Testis (tissue), 3 donors: ENCODE results near the gene ERBB3. TPM values are rescaled to one million over a fixed set of nuclear protein-coding genes. Genes with fewer than 3 reads are reported as not detected.

Experiments used
- DNase-seq: peaks from one replicate; pipeline ENCODE4 v3.0.0-alpha.2; 2019
- H3K27ac ChIP-seq, 2 donors: fragments of 200-600 bp; sonication (generic); one replicate each; pipeline ENCODE4 v1.5.1; 2019
- H3K27me3 ChIP-seq: fragments of 200-600 bp; sonication (generic); one replicate; pipeline ENCODE4 v1.5.1; 2019
- H3K36me3 ChIP-seq: fragments of 200-600 bp; sonication (generic); one replicate; pipeline ENCODE4 v1.5.1; 2017; ENCODE audit warnings: low read depth; ENCODE audit errors: missing control alignments
- H3K4me1 ChIP-seq: fragments of 200-600 bp; sonication (generic); one replicate; pipeline ENCODE4 v1.5.1; 2019
- H3K4me3 ChIP-seq, 2 donors: fragments of 200-600 bp; sonication (generic); one replicate each; pipeline ENCODE4 v1.5.1; 2017 to 2019
- H3K9me3 ChIP-seq: fragments of 200-600 bp; sonication (generic); one replicate; pipeline ENCODE4 v1.5.1; 2017
- POLR2A ChIP-seq: fragments of 450-650 bp; IDR thresholded peaks from one replicate; pipeline ENCODE4 v1.6.1; 2017; ENCODE audit warnings: antibody characterized with exemption, mild to moderate bottlenecking, moderate library complexity
- WGBS, 2 donors: methylation state at CpG; one replicate each; pipeline ENCODE4 v1.1.5; 2018; 5-methylcytosine and 5-hydroxymethylcytosine counted together
- intact Hi-C: fragments of 100-400 bp; cut with DNase I; formaldehyde crosslinking; loops from one replicate; pipeline ENCODE4 v1.15.1; 2023; ENCODE audit warnings: low total_unique reads
- polyA plus RNA-seq: library from polyadenylated mRNA; stranded (reverse); fragments of 350-450 nt; fragmentation: Illumina TruSeq; extraction: RNeasy Lipid Tissue Mini Kit (QIAGEN cat#74804); gene quantifications from one replicate; pipeline ENCODE4 v1.2.3, GENCODE V29; 2014; ENCODE audit warnings: low read depth, low replicate concordance; ENCODE audit not compliant: insufficient read depth
- total RNA-seq, 2 donors: library from RNA; depleted of rRNA; stranded (reverse); fragments of >200 nt; gene quantifications; one replicate each; pipeline ENCODE4 v1.2.3, GENCODE V29; 2016
- TF ChIP-seq, protein P1 (sequence below), 3 experiments: fragments of 450-650 bp in 2 of 3; fragments of 200-600 bp in 1 of 3; sonication (generic) in 1 of 3; IDR thresholded peaks; one replicate each; pipeline ENCODE4 v1.5.1; 2016 to 2019; ENCODE audit warnings: antibody characterized with exemption in 3 of 3, mild to moderate bottlenecking in 2 of 3, moderate library complexity in 1 of 3

ERBB3 gene
- total and polyA plus RNA-seq, 3 donors from 2014 or later = 3.3 to 9.8 (median 6.1) TPM

- H3K27me3 ChIP-seq = no peaks in the 10 kb centered on the region
- H3K4me1 ChIP-seq = peaks cover 26% of the 10 kb centered on the region
- TF ChIP-seq POLR2A = no peak
- TF ChIP-seq, protein P1, sequence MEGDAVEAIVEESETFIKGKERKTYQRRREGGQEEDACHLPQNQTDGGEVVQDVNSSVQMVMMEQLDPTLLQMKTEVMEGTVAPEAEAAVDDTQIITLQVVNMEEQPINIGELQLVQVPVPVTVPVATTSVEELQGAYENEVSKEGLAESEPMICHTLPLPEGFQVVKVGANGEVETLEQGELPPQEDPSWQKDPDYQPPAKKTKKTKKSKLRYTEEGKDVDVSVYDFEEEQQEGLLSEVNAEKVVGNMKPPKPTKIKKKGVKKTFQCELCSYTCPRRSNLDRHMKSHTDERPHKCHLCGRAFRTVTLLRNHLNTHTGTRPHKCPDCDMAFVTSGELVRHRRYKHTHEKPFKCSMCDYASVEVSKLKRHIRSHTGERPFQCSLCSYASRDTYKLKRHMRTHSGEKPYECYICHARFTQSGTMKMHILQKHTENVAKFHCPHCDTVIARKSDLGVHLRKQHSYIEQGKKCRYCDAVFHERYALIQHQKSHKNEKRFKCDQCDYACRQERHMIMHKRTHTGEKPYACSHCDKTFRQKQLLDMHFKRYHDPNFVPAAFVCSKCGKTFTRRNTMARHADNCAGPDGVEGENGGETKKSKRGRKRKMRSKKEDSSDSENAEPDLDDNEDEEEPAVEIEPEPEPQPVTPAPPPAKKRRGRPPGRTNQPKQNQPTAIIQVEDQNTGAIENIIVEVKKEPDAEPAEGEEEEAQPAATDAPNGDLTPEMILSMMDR (IDR thresholded peaks at IDR 0.05) = peak in 1 of 3 experiments; percentile 37
- H3K9me3 ChIP-seq = no peaks in the 10 kb centered on the region
- peak within 1 kb of the TSS; percentile 80 for H3K4me3 ChIP-seq
- intact Hi-C loops = no loop called here
- no peaks in the 10 kb centered on the region for H3K36me3 ChIP-seq
- H3K27ac ChIP-seq = peak within 1 kb of the TSS; percentile 77 to 92
- peak; percentile 96 for DNase-seq
- WGBS, 2 donors = 0% methylated on average over 36 to 37 of the region's 37 CpGs
Observed at GRCh38 chr12:56152132-56152755, 72.3 kb downstream of the ERBB3 start, which contains the start of gene MYL6B. TSS of gene MYL6B (plus strand) at chr12:56152587. CDS start at chr12:56153919, 1,332 bp downstream.

Other genes with a start within 250 kb of the ERBB3 start
- 1 to 10 TPM; 1.3 TPM for gene MMP19, start 237.2 kb upstream of the ERBB3 start, total RNA-seq
- gene MMP19, start 237.2 kb upstream of the ERBB3 start, polyA plus RNA-seq = 6.5 TPM
- 10 to 100 TPM; 51.8 to 71.3 TPM for gene PYM1, start 152.3 kb upstream of the ERBB3 start, total RNA-seq
- 51.6 TPM for gene PYM1, start 152.3 kb upstream of the ERBB3 start, polyA plus RNA-seq
- 10 to 100 TPM; 28.9 to 40.4 TPM for gene DGKA, start 149.0 kb upstream of the ERBB3 start, total RNA-seq
- 40.3 TPM for gene DGKA, start 149.0 kb upstream of the ERBB3 start, polyA plus RNA-seq
- gene PMEL, start 114.1 kb upstream of the ERBB3 start, total RNA-seq = 10 to 100 TPM in 1 of 2 donors, 1 to 10 TPM in 1; 8.9 to 11.1 TPM
- gene PMEL, start 114.1 kb upstream of the ERBB3 start, polyA plus RNA-seq = 8.2 TPM
- 10 to 100 TPM; 16.5 to 20.3 TPM for gene CDK2, start 113.3 kb upstream of the ERBB3 start, total RNA-seq
- gene CDK2, start 113.3 kb upstream of the ERBB3 start, polyA plus RNA-seq = 19.8 TPM
- 100 to 1,000 TPM; 144 to 198 TPM for gene RAB5B, start 106.1 kb upstream of the ERBB3 start, total RNA-seq
- gene RAB5B, start 106.1 kb upstream of the ERBB3 start, polyA plus RNA-seq = 139 TPM
- gene SUOX, start 82.9 kb upstream of the ERBB3 start, total RNA-seq = 10 to 100 TPM in 1 of 2 donors, 1 to 10 TPM in 1; 9.5 to 14.3 TPM
- gene SUOX, start 82.9 kb upstream of the ERBB3 start, polyA plus RNA-seq = 14.1 TPM
- 10 to 100 TPM; 10.7 to 13.9 TPM for gene IKZF4, start 59.1 kb upstream of the ERBB3 start, total RNA-seq
- gene IKZF4, start 59.1 kb upstream of the ERBB3 start, polyA plus RNA-seq = 17.7 TPM
- 100 to 1,000 TPM; 395 to 568 TPM for gene RPS26, start 38.2 kb upstream of the ERBB3 start, total RNA-seq
- gene RPS26, start 38.2 kb upstream of the ERBB3 start, polyA plus RNA-seq = 197 TPM
- gene PA2G4, start 24.4 kb downstream of the ERBB3 start, total RNA-seq = 10 to 100 TPM; 61.0 to 81.4 TPM
- gene PA2G4, start 24.4 kb downstream of the ERBB3 start, polyA plus RNA-seq = 190 TPM
- 1,000 to 10,000 TPM; 1,066 to 1,985 TPM for gene RPL41, start 36.5 kb downstream of the ERBB3 start, total RNA-seq
- gene RPL41, start 36.5 kb downstream of the ERBB3 start, polyA plus RNA-seq = 2,323 TPM
- 10 to 100 TPM; 16.2 to 20.6 TPM for gene ZC3H10, start 38.1 kb downstream of the ERBB3 start, total RNA-seq
- 12.4 TPM for gene ZC3H10, start 38.1 kb downstream of the ERBB3 start, polyA plus RNA-seq
- gene ESYT1, start 48.1 kb downstream of the ERBB3 start, total RNA-seq = 10 to 100 TPM; 72.0 to 99.8 TPM
- gene ESYT1, start 48.1 kb downstream of the ERBB3 start, polyA plus RNA-seq = 50.8 TPM
- 100 to 1,000 TPM; 229 to 428 TPM for gene MYL6B, start 72.4 kb downstream of the ERBB3 start, total RNA-seq
- 480 TPM for gene MYL6B, start 72.4 kb downstream of the ERBB3 start, polyA plus RNA-seq
- 1,000 to 10,000 TPM in 1 of 2 donors, 100 to 1,000 TPM in 1; 939 to 1,373 TPM for gene MYL6, start 78.2 kb downstream of the ERBB3 start, total RNA-seq
- 1,271 TPM for gene MYL6, start 78.2 kb downstream of the ERBB3 start, polyA plus RNA-seq
- 100 to 1,000 TPM; 106 to 148 TPM for gene SMARCC2, start 109.3 kb downstream of the ERBB3 start, total RNA-seq
- 69.5 TPM for gene SMARCC2, start 109.3 kb downstream of the ERBB3 start, polyA plus RNA-seq
- gene RNF41, start 141.8 kb downstream of the ERBB3 start, total RNA-seq = 10 to 100 TPM; 63.7 to 70.2 TPM
- gene RNF41, start 141.8 kb downstream of the ERBB3 start, polyA plus RNA-seq = 49.3 TPM
- gene NABP2, start 144.2 kb downstream of the ERBB3 start, total RNA-seq = 10 to 100 TPM; 27.5 to 30.4 TPM
- 40.8 TPM for gene NABP2, start 144.2 kb downstream of the ERBB3 start, polyA plus RNA-seq
- gene SLC39A5, start 149.9 kb downstream of the ERBB3 start, total RNA-seq = under 1 TPM in 1 of 2 donors, not detected in 1; 0.87 TPM
- gene SLC39A5, start 149.9 kb downstream of the ERBB3 start, polyA plus RNA-seq = 3.9 TPM
- 10 to 100 TPM; 26.8 to 32.3 TPM for gene ANKRD52, start 178.2 kb downstream of the ERBB3 start, total RNA-seq
- gene ANKRD52, start 178.2 kb downstream of the ERBB3 start, polyA plus RNA-seq = 20.1 TPM
- 10 to 100 TPM; 24.2 to 26.9 TPM for gene COQ10A, start 186.8 kb downstream of the ERBB3 start, total RNA-seq
- gene COQ10A, start 186.8 kb downstream of the ERBB3 start, polyA plus RNA-seq = 10.6 TPM
- 10 to 100 TPM; 67.8 to 70.2 TPM for gene CS, start 220.2 kb downstream of the ERBB3 start, total RNA-seq
- gene CS, start 220.2 kb downstream of the ERBB3 start, polyA plus RNA-seq = 63.8 TPM
- 10 to 100 TPM; 62.4 to 63.3 TPM for gene CNPY2, start 235.8 kb downstream of the ERBB3 start, total RNA-seq
- 82.5 TPM for gene CNPY2, start 235.8 kb downstream of the ERBB3 start, polyA plus RNA-seq